Right lung (tissue), 10 donors: ENCODE results near the gene TASP1. TPM values are rescaled to one million over a fixed set of nuclear protein-coding genes. Genes with fewer than 3 reads are reported as not detected.
"Not testable (repeated sequence)": the region's sequence is repeated elsewhere in the genome, so short reads cannot be mapped to it uniquely, and the experiment has no call there.

Experiments used
- DNase-seq, 2 donors: peaks; one replicate each; pipeline ENCODE4 v3.0.0-alpha.2; 2013
- long read RNA-seq, 8 donors: transcript quantifications; one replicate each; lab custom pipeline, GENCODE V29; 2026
- polyA plus RNA-seq, 5 donors: library from polyadenylated mRNA; unstranded; fragments of 120-200 nt; gene quantifications; one replicate each; pipeline versions ENCODE4 v1.2.1 to v1.2.3, GENCODE V29; 2013; ENCODE audit warnings: inconsistent platforms in 1 of 5, low replicate concordance in 1 of 5; ENCODE audit not compliant: insufficient read length in 5 of 5, insufficient read depth in 1 of 5

TASP1 gene
- polyA plus RNA-seq = 10 to 100 TPM; 14.9 to 21.4 (median 19.5) TPM
- long read RNA-seq, donor 1, partial matches to known transcripts = 0 of 1 reads
- long read RNA-seq, donor 1, other reads (novel, unspliced or antisense) = 0 of 1 reads
- long read RNA-seq, donor 2, partial matches to known transcripts = 0 of 1 reads
- long read RNA-seq, donor 2, other reads (novel, unspliced or antisense) = 0 of 1 reads
- long read RNA-seq, donor 3, partial matches to known transcripts = 0 of 1 reads
- long read RNA-seq, donor 3, other reads (novel, unspliced or antisense) = 0 of 1 reads
- long read RNA-seq, donor 4 = 0 reads
- long read RNA-seq, donor 5, partial matches to known transcripts = 5 of 5 reads
- long read RNA-seq, donor 5, other reads (novel, unspliced or antisense) = 0 of 5 reads
- long read RNA-seq, donor 6, partial matches to known transcripts = 0 of 4 reads
- long read RNA-seq, donor 6, other reads (novel, unspliced or antisense) = 0 of 4 reads
- long read RNA-seq, donor 7, partial matches to known transcripts = 0 of 3 reads
- long read RNA-seq, donor 7, other reads (novel, unspliced or antisense) = 0 of 3 reads
- long read RNA-seq, donor 8 = 0 reads

GRCh38 chr20:13638496-13639149 lies at the start of gene TASP1:
Gene TASP1, minus strand, starts transcription at chr20:13638932. Its CDS starts 8,854 bp downstream, at chr20:13630078.
- peak; percentile 93 to 95 for DNase-seq

- DNase-seq = no peak
Observed at GRCh38 chr20:13687815-13688214, 49.1 kb upstream of the TASP1 start.

DNA sequence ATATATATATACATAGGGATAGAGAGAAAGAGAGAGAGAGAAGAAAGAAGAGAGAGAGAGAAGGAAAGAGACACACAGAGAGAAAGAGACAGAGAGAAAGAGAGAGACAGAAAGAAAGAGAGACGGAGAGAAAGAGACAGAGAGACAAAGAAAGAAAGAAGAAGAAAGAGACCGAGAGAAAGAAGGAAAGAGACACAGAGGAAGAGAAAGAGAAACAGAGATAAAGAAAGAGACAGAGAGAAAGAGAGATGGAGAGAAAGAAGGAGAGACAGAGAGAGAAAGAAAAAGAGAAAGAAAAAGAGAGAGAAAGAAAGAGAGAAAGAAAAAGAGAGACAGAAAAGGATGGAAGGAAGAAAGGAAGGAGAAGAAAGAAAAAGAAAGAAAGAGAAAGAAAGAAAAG lies 46.9 kb upstream of the TASP1 start:
- DNase-seq = no peak

DNA sequence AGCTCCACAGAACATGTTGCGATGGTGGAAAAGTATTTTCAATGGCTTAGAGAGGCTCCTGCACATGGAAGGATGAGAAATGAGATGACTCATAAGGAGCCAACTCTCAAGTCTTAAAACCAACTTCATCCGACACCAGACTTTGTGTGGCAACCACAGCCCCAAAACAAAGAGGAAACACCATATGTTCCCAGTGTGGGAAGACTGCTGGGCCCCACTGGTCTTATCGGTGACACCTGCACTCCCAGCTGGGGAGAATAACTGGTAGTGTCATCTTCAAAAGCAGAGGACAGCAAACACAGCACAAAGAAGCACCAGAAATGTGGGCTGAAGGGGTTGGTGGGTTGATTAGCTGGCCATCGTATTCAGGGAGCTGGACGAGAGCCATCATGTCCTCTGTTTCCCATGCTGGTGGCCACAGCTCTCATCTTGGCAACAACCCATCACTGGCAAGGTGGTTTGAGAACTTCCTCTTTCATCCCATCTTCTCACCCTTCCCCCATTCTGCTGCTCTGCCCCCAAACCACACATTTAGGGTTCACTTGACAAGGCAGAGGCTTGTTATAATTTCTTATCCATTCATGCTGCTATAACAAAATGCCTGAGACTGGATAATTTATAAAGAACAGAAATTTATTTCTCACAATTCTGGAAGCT lies 46.0 kb upstream of the TASP1 start:
- DNase-seq = no peak

DNA sequence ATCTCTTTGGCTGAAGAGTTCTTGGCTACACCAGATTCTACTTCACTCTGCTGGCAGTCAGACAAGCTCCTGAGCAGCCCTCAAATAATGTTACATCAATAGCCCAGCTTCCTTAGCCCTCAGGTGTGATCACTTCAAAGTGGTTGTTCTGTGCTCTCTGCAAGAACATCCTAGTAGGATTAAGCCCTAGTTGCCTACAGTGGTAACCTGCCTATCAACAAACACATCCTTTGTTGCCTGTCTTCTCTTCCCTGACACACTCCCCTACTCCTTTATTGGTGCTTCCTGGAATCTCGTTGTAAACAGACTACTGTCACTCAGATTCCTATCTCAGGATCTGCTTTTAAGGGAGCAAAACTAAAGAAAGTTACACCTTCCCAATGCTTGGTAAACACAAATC lies 45.1 kb upstream of the TASP1 start:
- no peak for DNase-seq

GRCh38 chr20:13681248-13682125 lies 42.8 kb upstream of the TASP1 start:
- no peak for DNase-seq

GRCh38 chr20:13678944-13679343 lies 40.2 kb upstream of the TASP1 start:
- DNase-seq = no peak

DNA sequence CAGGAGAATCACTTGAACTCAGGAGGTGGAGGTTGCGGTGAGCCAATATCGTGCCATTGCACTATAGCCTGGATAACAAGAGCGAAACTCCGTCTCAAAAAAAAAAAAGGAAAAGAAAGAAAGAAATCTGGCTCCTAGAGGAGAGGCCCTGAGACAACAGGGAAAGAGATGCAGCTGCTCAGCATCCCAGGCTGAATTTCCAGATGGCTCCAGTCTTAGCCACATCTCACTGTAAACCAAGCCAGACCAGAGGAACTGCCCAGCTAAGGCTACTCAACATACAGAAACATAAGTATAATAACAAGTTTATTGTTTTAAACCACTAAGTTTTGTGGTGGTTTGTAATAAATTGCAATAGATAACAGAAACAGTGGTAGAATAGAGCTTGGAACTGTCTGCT lies 38.5 kb upstream of the TASP1 start:
- peak; percentile 87 to 91 for DNase-seq

DNA sequence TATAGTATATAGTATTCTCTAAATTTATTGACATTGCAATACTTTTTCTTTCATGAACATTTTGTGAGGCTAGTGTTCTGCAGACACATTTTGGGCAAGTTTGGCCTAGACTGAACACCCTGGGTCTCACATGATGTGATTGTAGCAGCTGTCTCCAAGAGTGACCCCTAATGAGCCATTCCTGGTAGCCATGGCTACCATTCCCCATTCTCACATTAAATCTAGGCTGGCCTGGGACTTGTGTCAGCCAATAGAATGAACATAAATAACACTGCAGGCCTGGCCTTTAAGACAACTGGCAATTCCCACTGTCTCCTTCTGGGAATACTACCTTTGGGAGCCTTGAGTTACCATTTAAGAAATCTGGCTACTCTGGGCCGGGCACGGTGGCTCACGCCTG lies 38.0 kb upstream of the TASP1 start:
- no peak for DNase-seq

GRCh38 chr20:13672690-13673089 lies 34.0 kb upstream of the TASP1 start:
- DNase-seq = no peak

- DNase-seq = no peak
Observed at GRCh38 chr20:13671916-13672378, 33.2 kb upstream of the TASP1 start.

GRCh38 chr20:13671512-13671911 lies 32.8 kb upstream of the TASP1 start:
- no peak for DNase-seq

DNA sequence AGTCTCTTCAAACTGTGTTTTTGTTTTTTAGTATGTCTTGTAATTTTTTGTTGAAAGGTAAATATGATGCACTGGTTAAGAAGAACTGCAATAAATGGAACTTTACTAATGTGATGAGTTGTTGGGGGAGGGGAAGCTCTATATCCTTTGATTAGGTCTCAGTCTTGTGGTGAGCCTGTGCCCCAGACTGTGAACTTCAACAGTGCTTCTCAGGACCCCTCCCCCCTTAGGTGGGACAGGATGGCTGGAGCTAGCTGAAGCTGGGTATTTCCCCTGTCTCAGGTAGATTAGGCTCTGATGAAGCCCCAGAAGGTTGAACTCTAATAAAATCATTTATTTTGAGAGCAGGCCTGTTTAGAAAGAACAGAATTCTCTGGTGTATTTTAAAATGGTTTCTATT lies 31.4 kb upstream of the TASP1 start:
- no peak for DNase-seq

- no peak for DNase-seq
Observed at GRCh38 chr20:13665709-13666395, 27.1 kb upstream of the TASP1 start.

DNA sequence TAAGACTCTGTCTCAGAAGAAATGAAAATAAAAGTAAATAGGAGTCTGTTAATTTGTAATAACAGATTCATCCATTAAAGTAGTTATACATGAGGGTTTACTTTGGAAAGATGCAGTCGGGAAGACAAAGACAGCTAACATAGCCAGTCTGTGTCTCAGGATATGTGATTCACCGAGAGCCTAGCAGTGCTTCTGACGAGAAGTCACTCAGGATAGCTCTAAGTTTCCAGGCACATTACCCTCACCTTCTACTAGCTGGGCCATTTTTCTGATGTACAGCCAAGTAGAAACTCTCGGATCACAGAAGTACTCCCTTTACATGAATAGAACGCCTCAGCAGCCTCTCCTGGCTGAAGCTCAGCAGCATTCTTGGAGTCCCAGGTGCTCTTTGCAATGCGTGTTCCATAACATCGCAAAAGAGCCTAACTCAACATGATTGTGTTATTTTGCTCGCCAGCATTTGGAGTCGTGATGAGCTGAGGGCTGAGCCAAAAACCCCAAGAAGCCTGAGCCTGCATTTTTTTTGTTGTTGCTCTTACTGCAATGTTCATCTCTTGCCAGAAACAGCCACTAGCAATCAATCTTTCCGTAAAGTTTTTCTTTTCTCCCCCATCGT lies 22.4 kb upstream of the TASP1 start:
- DNase-seq = peak; percentile 61 to 62

DNA sequence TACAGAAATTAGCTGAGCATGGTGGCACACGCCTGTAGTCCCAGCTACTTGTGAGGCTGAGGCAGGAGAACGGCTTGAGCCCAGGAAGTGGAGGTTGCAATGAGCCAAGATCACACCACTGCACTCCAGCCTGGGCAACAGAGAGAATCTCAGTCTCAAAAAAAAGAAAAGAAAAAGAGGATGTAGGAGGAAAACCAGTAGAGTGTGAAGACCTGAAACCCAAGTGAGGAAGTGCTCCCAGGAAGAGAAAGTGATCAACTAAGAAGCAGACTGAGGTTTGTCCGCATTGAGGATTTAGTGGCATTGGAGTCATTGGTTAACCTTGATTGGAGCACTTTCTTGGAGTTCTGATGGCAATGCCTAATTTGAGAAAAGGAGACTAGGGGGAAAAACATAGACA lies 20.6 kb upstream of the TASP1 start:
- DNase-seq = no peak

DNA sequence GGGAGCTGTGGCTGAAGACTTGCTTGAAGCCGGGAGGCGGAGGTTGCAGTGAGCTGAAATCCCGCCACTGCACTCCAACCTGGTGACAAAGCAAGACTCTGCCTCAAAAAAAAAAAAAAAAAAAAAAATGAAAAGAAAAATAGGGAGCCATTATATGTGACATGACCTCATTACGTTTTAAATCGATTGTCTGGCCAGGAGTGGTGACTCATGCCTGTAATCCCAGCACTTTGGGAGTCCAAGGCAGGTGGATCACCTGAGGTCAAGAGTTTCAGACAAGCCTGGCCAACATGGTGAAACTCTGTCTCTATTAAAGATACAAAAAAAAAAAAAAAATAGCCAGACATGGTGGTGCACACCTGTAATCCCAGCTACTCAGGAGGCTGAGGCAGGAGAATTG lies 19.3 kb upstream of the TASP1 start:
- not testable (repeated sequence) for DNase-seq

DNA sequence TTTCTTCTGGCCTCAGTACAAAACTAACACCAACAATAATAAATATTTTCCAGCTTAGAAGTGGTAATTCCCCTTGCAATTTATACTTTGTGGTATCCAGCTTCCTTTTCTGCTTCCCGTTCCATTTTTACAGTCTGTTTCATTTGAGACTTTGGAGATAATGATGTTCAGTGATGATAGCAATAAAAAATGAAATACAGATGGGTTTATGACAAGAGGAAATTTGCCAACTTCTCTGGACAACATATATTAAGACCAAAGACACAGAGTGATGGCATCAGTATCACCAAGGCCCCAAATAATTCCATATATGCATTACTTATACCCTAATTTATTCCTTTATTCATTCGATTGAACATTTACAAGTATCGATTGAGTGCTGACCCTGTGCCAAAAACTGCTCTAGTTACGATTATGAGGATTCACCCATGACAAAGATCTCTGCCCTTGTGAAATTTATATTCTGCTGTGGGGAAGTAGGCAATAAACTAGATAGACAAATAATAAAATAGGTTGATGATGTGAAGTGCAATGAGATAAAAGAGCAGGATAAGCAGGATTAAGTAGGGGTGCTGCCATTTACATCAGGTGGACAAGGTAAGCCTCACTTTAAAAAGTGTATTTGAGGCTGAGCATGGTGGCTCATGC lies 18.1 kb upstream of the TASP1 start:
- DNase-seq = no peak

DNA sequence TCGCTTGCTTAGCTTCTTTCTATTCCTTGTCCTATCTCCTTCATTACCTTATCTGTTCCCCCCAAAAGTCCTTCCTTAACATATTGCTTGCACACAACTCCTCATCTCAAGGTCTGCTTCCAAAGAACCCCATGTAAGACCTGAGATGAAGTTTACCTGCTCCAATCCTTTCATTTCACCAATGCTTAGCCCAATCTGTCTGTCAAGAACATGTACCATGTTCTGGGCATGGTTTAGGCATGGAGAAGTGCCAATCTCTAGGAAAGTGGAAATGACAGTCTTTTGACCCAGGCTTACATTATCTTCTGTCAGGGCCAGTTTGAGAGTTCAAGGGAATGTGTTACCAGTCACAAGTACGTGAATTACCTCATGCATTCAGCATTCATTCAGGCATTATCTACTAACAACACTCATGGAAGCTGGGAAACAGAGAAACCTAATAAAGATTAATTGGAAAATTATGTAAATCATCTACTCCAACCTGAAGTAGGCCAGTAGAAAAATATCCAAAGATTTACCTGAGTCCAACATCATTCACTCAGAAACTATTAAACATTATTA lies 15.8 kb upstream of the TASP1 start:
- no peak for DNase-seq
